IMR-90 (cell line): Measurements from ENCODE around the gene UEVLD. TPM values are rescaled to one million over a fixed set of nuclear protein-coding genes. Genes with fewer than 3 reads are reported as not detected.

ENCODE experiments used
- ATAC-seq: fragments of 200-7000 bp; cut with Tn5 transposase; 2 replicates; pipeline ENCODE4 v1.9.1; 2020; ENCODE audit warnings: low read depth, mild to moderate bottlenecking, moderate library complexity
- BruUV-seq: library from RNA; stranded (reverse); fragments of 400-500 nt; replicated peaks from 2 replicates; lab custom pipeline; 2021; lab: Mats Ljungman, UMichigan
- CTCF ChIA-PET: fragments of 300-600 bp; formaldehyde crosslinking; extraction: SDS; loops from one replicate; lab custom pipeline; 2021; ENCODE audit warnings: antibody characterized with exemption; lab: Yijun Ruan, JAX
- POLR2A ChIA-PET: fragments of 300-600 bp; sonication (Branson Sonifier 250); formaldehyde crosslinking; loops from one replicate; lab custom pipeline; 2022; ENCODE audit warnings: antibody characterized with exemption; ENCODE audit not compliant: unreplicated experiment; lab: Charles Lee
- DNase-seq: peaks from one replicate; pipeline ENCODE4 v3.0.0; 2013
- H2AFZ ChIP-seq: replicated peaks from 2 replicates; pipeline ENCODE3; 2013; ENCODE audit warnings: low read length, mild to moderate bottlenecking; ENCODE audit not compliant: poor library complexity
- H2AK5ac ChIP-seq: 2 replicates; pipeline ENCODE4 v1.6.1; 2013; ENCODE audit warnings: low read depth, low read length, inconsistent platforms
- H2AK9ac ChIP-seq: replicated peaks from 2 replicates; pipeline ENCODE3; 2013; ENCODE audit warnings: mild to moderate bottlenecking, low read depth, low read length, moderate library complexity; ENCODE audit not compliant: poor library complexity
- H2BK120ac ChIP-seq: 2 replicates; pipeline ENCODE4 v1.6.1; 2013; ENCODE audit warnings: low read depth, low read length, inconsistent platforms
- H2BK15ac ChIP-seq: 3 replicates; pipeline ENCODE4 v1.6.1; 2013; ENCODE audit warnings: low read depth, low read length, inconsistent platforms
- H2BK20ac ChIP-seq: 2 replicates; pipeline ENCODE4 v1.6.1; 2013; ENCODE audit warnings: low read depth, mild to moderate bottlenecking, inconsistent platforms, low read length, moderate library complexity
- H2BK5ac ChIP-seq: 2 replicates; pipeline ENCODE4 v1.6.1; 2013; ENCODE audit warnings: mild to moderate bottlenecking, low read depth, low read length, inconsistent platforms; ENCODE audit not compliant: poor library complexity, severe bottlenecking
- H3K14ac ChIP-seq: replicated peaks from 2 replicates; pipeline ENCODE4 v1.6.1; 2013; ENCODE audit warnings: low read depth, low read length, inconsistent platforms
- H3K18ac ChIP-seq: 2 replicates; pipeline ENCODE4 v1.6.1; 2013; ENCODE audit warnings: low read depth, low read length, control low read depth
- H3K23ac ChIP-seq: 2 replicates; pipeline ENCODE4 v1.6.1; 2013; ENCODE audit warnings: low read depth, low read length, inconsistent platforms
- H3K27ac ChIP-seq: 2 replicates; pipeline ENCODE4 v1.5.1; 2013; ENCODE audit warnings: mild to moderate bottlenecking, control low read depth, low read length; ENCODE audit not compliant: insufficient read depth
- H3K27me3 ChIP-seq: 2 replicates; pipeline ENCODE4 v1.6.1; 2013; ENCODE audit warnings: low read length; ENCODE audit not compliant: control insufficient read depth, insufficient read depth
- H3K36me3 ChIP-seq: 2 replicates; pipeline ENCODE4 v1.6.1; 2013; ENCODE audit warnings: low read length, mixed read lengths; ENCODE audit not compliant: control insufficient read depth, insufficient read depth
- H3K4ac ChIP-seq: 2 replicates; pipeline ENCODE4 v1.6.1; 2013; ENCODE audit warnings: low read depth, low read length, inconsistent platforms
- H3K4me1 ChIP-seq: 2 replicates; pipeline ENCODE4 v1.6.1; 2013; ENCODE audit warnings: low read length, mixed read lengths; ENCODE audit not compliant: control insufficient read depth, insufficient read depth
- H3K4me2 ChIP-seq: 2 replicates; pipeline ENCODE4 v1.6.1; 2013; ENCODE audit warnings: low read depth, mild to moderate bottlenecking, control low read depth, low read length, moderate library complexity
- H3K4me3 ChIP-seq: 2 replicates; pipeline ENCODE4 v1.5.1; 2013; ENCODE audit warnings: low read depth, mild to moderate bottlenecking, control low read depth, low read length, moderate library complexity; ENCODE audit not compliant: insufficient read depth
- H3K56ac ChIP-seq: 2 replicates; pipeline ENCODE4 v1.6.1; 2013; ENCODE audit warnings: low read length, inconsistent platforms; ENCODE audit not compliant: insufficient read depth; ENCODE audit errors: extremely low read depth
- H3K79me1 ChIP-seq, 2 experiments: 2 replicates each; pipeline ENCODE4 v1.6.1; 2013; ENCODE audit warnings: low read length in 2 of 2, inconsistent platforms in 1 of 2, low read depth in 1 of 2
- H3K9ac ChIP-seq: 2 replicates; pipeline ENCODE4 v1.6.1; 2013; ENCODE audit warnings: low read depth, low read length, control low read depth
- H3K9me1 ChIP-seq: 2 replicates; pipeline ENCODE4 v1.6.1; 2013; ENCODE audit warnings: low read length, inconsistent platforms; ENCODE audit not compliant: insufficient read depth
- H3K9me3 ChIP-seq: 2 replicates; pipeline ENCODE4 v1.6.1; 2013; ENCODE audit warnings: low read length; ENCODE audit not compliant: control insufficient read depth, insufficient read depth
- H4K20me1 ChIP-seq: 2 replicates; pipeline ENCODE4 v1.6.1; 2013; ENCODE audit warnings: low read length, inconsistent platforms; ENCODE audit not compliant: insufficient read depth
- H4K5ac ChIP-seq: 2 replicates; pipeline ENCODE4 v1.6.1; 2013; ENCODE audit warnings: mild to moderate bottlenecking, low read depth, low read length, control low read depth
- H4K8ac ChIP-seq, 2 experiments: 2 replicates each; pipeline ENCODE4 v1.6.1; 2013; ENCODE audit warnings: low read depth in 2 of 2, low read length in 2 of 2, control low read depth in 1 of 2, inconsistent platforms in 1 of 2
- H4K91ac ChIP-seq: 2 replicates; pipeline ENCODE4 v1.6.1; 2013; ENCODE audit warnings: low read depth, low read length, inconsistent platforms; ENCODE audit not compliant: insufficient read depth
- BHLHE40 ChIP-seq: fragments of 150-350 bp; IDR thresholded peaks from 2 replicates; pipeline ENCODE4 v1.6.1; 2016; ENCODE audit warnings: mild to moderate bottlenecking, low read depth, low read length
- CEBPB ChIP-seq: IDR thresholded peaks from 2 replicates; pipeline ENCODE4 v1.6.1; 2012; ENCODE audit warnings: low read depth, low read length, improper control_type of control experiment
- CHD1 ChIP-seq: IDR thresholded peaks from 2 replicates; pipeline ENCODE4 v1.6.1; 2012; ENCODE audit warnings: low read depth, low read length, improper control_type of control experiment
- FOS ChIP-seq: fragments of 150-350 bp; IDR thresholded peaks from 2 replicates; pipeline ENCODE4 v1.6.1; 2016; ENCODE audit warnings: low read depth, low read length
- MAFK ChIP-seq: IDR thresholded peaks from 2 replicates; pipeline ENCODE4 v1.6.1; 2012; ENCODE audit warnings: low read depth, low read length, improper control_type of control experiment
- MAZ ChIP-seq: IDR thresholded peaks from 2 replicates; pipeline ENCODE4 v1.6.1; 2012; ENCODE audit warnings: low read depth, mild to moderate bottlenecking, low read length, improper control_type of control experiment, moderate library complexity, borderline replicate concordance
- MXI1 ChIP-seq: IDR thresholded peaks from 2 replicates; pipeline ENCODE4 v1.6.1; 2012; ENCODE audit warnings: low read depth, mild to moderate bottlenecking, low read length, moderate library complexity, borderline replicate concordance
- NFE2L2 ChIP-seq: fragments of 150-350 bp; IDR thresholded peaks from 2 replicates; pipeline ENCODE4 v1.6.1; 2016; ENCODE audit warnings: low read depth, mild to moderate bottlenecking, low read length
- RAD21 ChIP-seq: IDR thresholded peaks from 2 replicates; pipeline ENCODE4 v1.6.1; 2012; ENCODE audit warnings: low read length, improper control_type of control experiment
- RCOR1 ChIP-seq: IDR thresholded peaks from 2 replicates; pipeline ENCODE4 v1.6.1; 2012; ENCODE audit warnings: mild to moderate bottlenecking, low read length, improper control_type of control experiment; ENCODE audit not compliant: insufficient replicate concordance
- SMC3 ChIP-seq: fragments of 150-350 bp; IDR thresholded peaks from 2 replicates; pipeline ENCODE4 v1.6.1; 2016; ENCODE audit warnings: low read depth, mild to moderate bottlenecking, antibody characterized with exemption, low read length, moderate library complexity
- WGBS, 2 experiments: methylation state at CpG; one replicate each; pipeline versions ENCODE4 v1.1.5 to v1.1.7; 2013; ENCODE audit warnings: missing lambda C conversion rate in 2 of 2; ENCODE audit not compliant: insufficient read length in 1 of 2; ENCODE audit errors: extremely low coverage in 2 of 2; 5-methylcytosine and 5-hydroxymethylcytosine counted together
- dilution Hi-C: fragments of 300-500 bp; cut with HindIII; formaldehyde crosslinking; loops from one replicate; pipeline ENCODE4 v1.14.3; 2018; ENCODE audit warnings: low sequenced_read_pairs; ENCODE audit not compliant: unreplicated experiment
- in situ Hi-C: fragments of 300-500 bp; cut with MboI; formaldehyde crosslinking; loops from 3 replicates; pipeline ENCODE4 v1.14.3; 2019; ENCODE audit warnings: low sequenced_read_pairs, inconsistent platforms, mixed read lengths
- intact Hi-C: fragments of 100-400 bp; cut with micrococcal nuclease; formaldehyde crosslinking; loops from 2 replicates; pipeline ENCODE4 v1.10.0; 2022
- polyA plus RNA-seq, 3 experiments: library from polyadenylated mRNA; depleted of rRNA; stranded (reverse); fragments of >200 nt; gene quantifications; 2 replicates each; pipeline ENCODE4 v1.2.3, GENCODE V29; 2012; ENCODE audit warnings: low replicate concordance in 1 of 3
- total RNA-seq: library from RNA; depleted of rRNA; stranded (reverse); fragments of >200 nt; gene quantifications from 2 replicates; pipeline ENCODE4 v1.2.3, GENCODE V29; 2012
- TF ChIP-seq, protein P1 (sequence below): conservative IDR thresholded peaks from 2 replicates; pipeline ENCODE4 v1.5.1; 2012; ENCODE audit warnings: mild to moderate bottlenecking, low read depth, low read length, improper control_type of control experiment
- TF ChIP-seq, protein P2 (sequence below): fragments of 150-350 bp; IDR thresholded peaks from 2 replicates; pipeline ENCODE4 v1.6.1; 2016; ENCODE audit warnings: low read depth, mild to moderate bottlenecking, low read length, moderate library complexity, borderline replicate concordance
- TF ChIP-seq, protein P3 (sequence below): fragments of 150-350 bp; IDR thresholded peaks from 2 replicates; pipeline ENCODE4 v1.6.1; 2017; ENCODE audit warnings: mild to moderate bottlenecking, antibody characterized with exemption, low read length, low read depth

Gene UEVLD
- total and polyA plus RNA-seq, 2 of the 4 experiments (the other 2 are of a cell fraction): 13.8 to 29.2 TPM

DNA sequence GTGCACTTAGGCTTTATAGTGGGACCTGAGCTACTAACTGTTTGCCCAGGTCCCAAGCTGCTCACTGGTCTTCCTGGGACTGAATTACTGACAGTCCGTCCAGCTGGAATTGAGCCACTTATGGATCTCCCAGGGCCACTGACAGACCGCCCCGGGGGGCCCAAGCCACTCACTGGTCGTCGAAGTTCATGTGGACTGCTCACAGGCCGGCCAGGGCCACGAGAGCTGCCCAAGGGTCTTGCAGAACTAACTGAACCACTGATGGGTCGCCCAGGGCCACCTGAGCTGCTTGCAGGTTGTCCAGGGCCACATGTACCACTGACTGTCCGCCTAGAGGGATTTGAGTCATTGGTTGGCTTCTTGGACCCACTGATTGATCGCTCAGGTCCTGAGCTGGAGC, 26.1 kb upstream of the UEVLD start:
- peaks cover 30% of the 10 kb centered on the region for H3K36me3 ChIP-seq
- H2BK20ac ChIP-seq: no peak overlapping the region
- peaks cover 9% of the 10 kb centered on the region for H3K4me1 ChIP-seq
- H4K20me1 ChIP-seq: peaks cover 32% of the 10 kb centered on the region
- in situ Hi-C loops: no loop called here
- no peak overlapping the region for H2AFZ ChIP-seq
- no peak overlapping the region for H3K4me3 ChIP-seq
- no peak for ATAC-seq
- H3K9ac ChIP-seq: no peak overlapping the region
- no peak overlapping the region for H3K23ac ChIP-seq
- H2AK9ac ChIP-seq: no peak overlapping the region
- peaks cover 9% of the 10 kb centered on the region; the same call in 1 of the 2 replicates for H3K9me1 ChIP-seq
- H3K4me2 ChIP-seq: no peak overlapping the region
- ChIA-PET CTCF (no interaction called here), POLR2A (no interaction called here)
- no peak overlapping the region for H2BK15ac ChIP-seq
- no peak overlapping the region for H4K91ac ChIP-seq
- no peak overlapping the region for H4K8ac ChIP-seq
- H3K27me3 ChIP-seq: no peaks in the 10 kb centered on the region
- H3K9me3 ChIP-seq: no peaks in the 10 kb centered on the region
- H2AK5ac ChIP-seq: no peak overlapping the region
- H3K4ac ChIP-seq: no peak overlapping the region
- no peak overlapping the region for H3K14ac ChIP-seq
- DNase-seq: no peak
- no peak overlapping the region for H3K56ac ChIP-seq
- WGBS, 2 experiments: 99% methylated on average over 8 of the region's 10 CpGs; no CpG with 5 or more reads in 1 of the 2 experiments
- intact Hi-C loops: no loop called here
- H4K5ac ChIP-seq: no peak overlapping the region
- H3K27ac ChIP-seq: no peak overlapping the region
- no peak overlapping the region for H2BK5ac ChIP-seq
- no peak overlapping the region for H3K18ac ChIP-seq
- H3K79me1 ChIP-seq: peaks cover 24 to 48% of the 10 kb centered on the region in 2 experiments
- dilution Hi-C loops: no loop called here
- TF ChIP-seq MAFK: no peak
- TF ChIP-seq BHLHE40: no peak
- TF ChIP-seq RAD21: no peak
- TF ChIP-seq MAZ: no peak
- TF ChIP-seq NFE2L2: no peak
- TF ChIP-seq, protein P1, sequence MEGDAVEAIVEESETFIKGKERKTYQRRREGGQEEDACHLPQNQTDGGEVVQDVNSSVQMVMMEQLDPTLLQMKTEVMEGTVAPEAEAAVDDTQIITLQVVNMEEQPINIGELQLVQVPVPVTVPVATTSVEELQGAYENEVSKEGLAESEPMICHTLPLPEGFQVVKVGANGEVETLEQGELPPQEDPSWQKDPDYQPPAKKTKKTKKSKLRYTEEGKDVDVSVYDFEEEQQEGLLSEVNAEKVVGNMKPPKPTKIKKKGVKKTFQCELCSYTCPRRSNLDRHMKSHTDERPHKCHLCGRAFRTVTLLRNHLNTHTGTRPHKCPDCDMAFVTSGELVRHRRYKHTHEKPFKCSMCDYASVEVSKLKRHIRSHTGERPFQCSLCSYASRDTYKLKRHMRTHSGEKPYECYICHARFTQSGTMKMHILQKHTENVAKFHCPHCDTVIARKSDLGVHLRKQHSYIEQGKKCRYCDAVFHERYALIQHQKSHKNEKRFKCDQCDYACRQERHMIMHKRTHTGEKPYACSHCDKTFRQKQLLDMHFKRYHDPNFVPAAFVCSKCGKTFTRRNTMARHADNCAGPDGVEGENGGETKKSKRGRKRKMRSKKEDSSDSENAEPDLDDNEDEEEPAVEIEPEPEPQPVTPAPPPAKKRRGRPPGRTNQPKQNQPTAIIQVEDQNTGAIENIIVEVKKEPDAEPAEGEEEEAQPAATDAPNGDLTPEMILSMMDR: no peak
- no peak for TF ChIP-seq CEBPB
- TF ChIP-seq CHD1: no peak
- TF ChIP-seq MXI1: no peak
- TF ChIP-seq SMC3: no peak
- TF ChIP-seq, protein P2, sequence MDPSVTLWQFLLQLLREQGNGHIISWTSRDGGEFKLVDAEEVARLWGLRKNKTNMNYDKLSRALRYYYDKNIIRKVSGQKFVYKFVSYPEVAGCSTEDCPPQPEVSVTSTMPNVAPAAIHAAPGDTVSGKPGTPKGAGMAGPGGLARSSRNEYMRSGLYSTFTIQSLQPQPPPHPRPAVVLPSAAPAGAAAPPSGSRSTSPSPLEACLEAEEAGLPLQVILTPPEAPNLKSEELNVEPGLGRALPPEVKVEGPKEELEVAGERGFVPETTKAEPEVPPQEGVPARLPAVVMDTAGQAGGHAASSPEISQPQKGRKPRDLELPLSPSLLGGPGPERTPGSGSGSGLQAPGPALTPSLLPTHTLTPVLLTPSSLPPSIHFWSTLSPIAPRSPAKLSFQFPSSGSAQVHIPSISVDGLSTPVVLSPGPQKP: no peak
- TF ChIP-seq, protein P3, sequence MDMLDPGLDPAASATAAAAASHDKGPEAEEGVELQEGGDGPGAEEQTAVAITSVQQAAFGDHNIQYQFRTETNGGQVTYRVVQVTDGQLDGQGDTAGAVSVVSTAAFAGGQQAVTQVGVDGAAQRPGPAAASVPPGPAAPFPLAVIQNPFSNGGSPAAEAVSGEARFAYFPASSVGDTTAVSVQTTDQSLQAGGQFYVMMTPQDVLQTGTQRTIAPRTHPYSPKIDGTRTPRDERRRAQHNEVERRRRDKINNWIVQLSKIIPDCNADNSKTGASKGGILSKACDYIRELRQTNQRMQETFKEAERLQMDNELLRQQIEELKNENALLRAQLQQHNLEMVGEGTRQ: no peak
- no peak for TF ChIP-seq RCOR1
- TF ChIP-seq FOS: no peak
- H2BK120ac ChIP-seq: no peak overlapping the region
- BruUV-seq: no TSS peak
